GM19043 (cell line): ENCODE data around the gene TUFM.
"Not testable (repeated sequence)": the region's sequence is repeated elsewhere in the genome, so short reads cannot be mapped to it uniquely, and the experiment has no call there.

Experiments
- ATAC-seq: cut with Tn5 transposase; IDR thresholded peaks from one replicate; pipeline ENCODE4 v1.9.1; 2021; ENCODE audit warnings: low read depth; ENCODE audit not compliant: unreplicated experiment

The TUFM gene

GRCh38 chr16:28839899-28840298 is 6.2 kb downstream of the TUFM start:
- ATAC-seq = no peak

GRCh38 chr16:28839004-28839639 is 7.0 kb downstream of the TUFM start:
- no peak for ATAC-seq

- ATAC-seq = no peak
Observed at GRCh38 chr16:28838558-28838918, 7.6 kb downstream of the TUFM start.

- ATAC-seq = no peak
Observed at GRCh38 chr16:28837672-28838557, 8.2 kb downstream of the TUFM start.

GRCh38 chr16:28836761-28837064 is 9.4 kb downstream of the TUFM start:
- ATAC-seq = no peak

GRCh38 chr16:28835864-28836760 is 10.0 kb downstream of the TUFM start:
- no peak for ATAC-seq

GRCh38 chr16:28834873-28835863 is 11.0 kb downstream of the TUFM start:
- ATAC-seq = no peak

GRCh38 chr16:28834349-28834748 is 11.8 kb downstream of the TUFM start:
- no peak for ATAC-seq

GRCh38 chr16:28830531-28830930 is 15.6 kb downstream of the TUFM start:
- ATAC-seq = no peak

- ATAC-seq = no peak
Observed at GRCh38 chr16:28829747-28830146, 16.4 kb downstream of the TUFM start.

GRCh38 chr16:28826141-28826540 is 20.0 kb downstream of the TUFM start:
- ATAC-seq = no peak

- no peak for ATAC-seq
Observed at GRCh38 chr16:28824717-28824973, 21.5 kb downstream of the TUFM start.

GRCh38 chr16:28823873-28824716 is 22.1 kb downstream of the TUFM start:
- ATAC-seq = peak; percentile 65

GRCh38 chr16:28823291-28823872 is 22.8 kb downstream of the TUFM start:
- ATAC-seq = peak; percentile 16

- peak; percentile 39 for ATAC-seq
Observed at GRCh38 chr16:28822520-28823290, 23.4 kb downstream of the TUFM start, which contains the start of gene ATXN2L. Gene ATXN2L, plus strand, starts transcription at chr16:28822999. Its CDS starts 261 bp downstream, at chr16:28823260.

- no peak for ATAC-seq
Observed at GRCh38 chr16:28821874-28822519, 24.2 kb downstream of the TUFM start.

- not testable (repeated sequence) for ATAC-seq
Observed at GRCh38 chr16:28820546-28820945, 25.6 kb downstream of the TUFM start.

GRCh38 chr16:28820016-28820415 is 26.1 kb downstream of the TUFM start:
- no peak for ATAC-seq
